ENCODE results near the gene LRP8. TPM values are rescaled to one million over a fixed set of nuclear protein-coding genes. Genes with fewer than 3 reads are reported as not detected.
A peak's percentile ranks its signal among the peaks of the same experiment; 100 is the strongest.

Gene LRP8
- total RNA-seq, 1 donor from 2014 or later: 4.4 TPM

DNA sequence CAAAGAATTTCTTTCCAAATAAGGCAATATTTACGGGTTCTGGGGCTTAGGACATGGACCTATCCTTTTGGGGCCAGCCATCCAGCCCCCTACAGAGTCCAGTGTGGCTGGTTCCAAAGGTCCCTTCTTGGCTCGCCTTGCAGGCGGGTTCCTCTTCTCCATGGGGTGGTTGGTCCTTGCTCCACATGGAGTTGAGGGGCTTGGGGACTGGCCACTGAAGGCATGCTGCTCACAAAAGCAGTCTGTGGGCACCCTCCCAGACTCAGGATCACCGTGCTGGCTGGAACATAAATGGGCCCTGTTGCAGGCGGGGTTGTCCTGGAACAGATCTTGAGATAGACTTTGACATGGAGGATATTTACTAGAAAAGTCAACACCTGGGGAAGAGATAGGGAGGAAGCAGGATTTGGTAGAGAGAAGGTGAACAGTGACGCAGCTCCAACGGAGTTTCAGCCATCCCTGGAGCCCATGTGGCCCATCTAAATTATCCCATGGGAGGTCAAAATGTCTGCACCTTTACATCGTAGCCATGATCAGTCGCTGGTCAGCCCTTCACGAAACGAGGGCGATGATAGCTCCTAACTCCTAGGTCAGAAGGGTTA, 39.1 kb upstream of the LRP8 start:
- Mint-ChIP-seq H3K27me3 (ENCODE audit: unreplicated experiment) (peaks cover 16% of the 10 kb centered on the region), H3K4me1 (ENCODE audit: unreplicated experiment) (no peaks in the 10 kb centered on the region), H3K4me3 (ENCODE audit: unreplicated experiment) (no peak overlapping the region), H3K27ac (ENCODE audit: unreplicated experiment) (no peak overlapping the region), H3K36me3 (ENCODE audit: unreplicated experiment) (no peaks in the 10 kb centered on the region), H3K9me3 (ENCODE audit: unreplicated experiment) (no peaks in the 10 kb centered on the region)
- TF ChIP-seq, protein P1, sequence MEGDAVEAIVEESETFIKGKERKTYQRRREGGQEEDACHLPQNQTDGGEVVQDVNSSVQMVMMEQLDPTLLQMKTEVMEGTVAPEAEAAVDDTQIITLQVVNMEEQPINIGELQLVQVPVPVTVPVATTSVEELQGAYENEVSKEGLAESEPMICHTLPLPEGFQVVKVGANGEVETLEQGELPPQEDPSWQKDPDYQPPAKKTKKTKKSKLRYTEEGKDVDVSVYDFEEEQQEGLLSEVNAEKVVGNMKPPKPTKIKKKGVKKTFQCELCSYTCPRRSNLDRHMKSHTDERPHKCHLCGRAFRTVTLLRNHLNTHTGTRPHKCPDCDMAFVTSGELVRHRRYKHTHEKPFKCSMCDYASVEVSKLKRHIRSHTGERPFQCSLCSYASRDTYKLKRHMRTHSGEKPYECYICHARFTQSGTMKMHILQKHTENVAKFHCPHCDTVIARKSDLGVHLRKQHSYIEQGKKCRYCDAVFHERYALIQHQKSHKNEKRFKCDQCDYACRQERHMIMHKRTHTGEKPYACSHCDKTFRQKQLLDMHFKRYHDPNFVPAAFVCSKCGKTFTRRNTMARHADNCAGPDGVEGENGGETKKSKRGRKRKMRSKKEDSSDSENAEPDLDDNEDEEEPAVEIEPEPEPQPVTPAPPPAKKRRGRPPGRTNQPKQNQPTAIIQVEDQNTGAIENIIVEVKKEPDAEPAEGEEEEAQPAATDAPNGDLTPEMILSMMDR (IDR thresholded peaks at IDR 0.05): no peak
- DNase-seq (ENCODE audit: extremely low spot score, unreplicated experiment): peak; percentile 70

DNA sequence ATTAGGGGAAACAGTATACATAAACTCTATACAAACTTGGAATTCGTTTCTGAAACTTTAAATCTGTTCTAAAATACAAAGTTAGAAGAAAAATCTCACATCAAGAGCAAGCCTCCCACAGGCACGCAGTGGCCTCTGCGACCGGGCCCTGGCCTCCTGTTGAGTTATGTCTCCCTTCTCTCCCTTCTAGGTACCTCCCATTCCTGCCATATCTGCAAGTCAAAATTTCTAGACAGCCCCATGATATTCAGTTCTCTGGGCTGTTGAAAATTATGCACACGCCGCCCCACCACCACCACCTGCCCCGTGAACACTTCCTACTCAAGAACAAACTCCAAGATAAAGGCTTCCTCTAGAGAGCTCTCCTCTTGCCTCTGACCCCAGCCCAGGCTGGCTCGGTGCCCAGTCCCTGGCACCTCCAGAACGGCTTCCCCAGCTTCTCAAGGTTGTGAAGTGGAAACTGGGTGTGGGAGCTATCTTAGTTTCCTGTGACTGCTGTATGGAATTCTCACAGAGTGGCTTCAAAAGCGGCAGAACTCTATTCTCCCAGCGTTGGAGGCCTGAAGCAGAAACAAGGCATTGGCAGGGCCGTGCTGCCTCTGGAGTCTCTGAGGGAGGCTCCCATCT, 37.7 kb upstream of the LRP8 start:
- no peaks in the 10 kb centered on the region for H3K4me1 Mint-ChIP-seq (ENCODE audit: unreplicated experiment)
- TF ChIP-seq, protein P1 (IDR thresholded peaks at IDR 0.05): no peak
- peak; percentile 74 for DNase-seq (ENCODE audit: extremely low spot score, unreplicated experiment)

DNA sequence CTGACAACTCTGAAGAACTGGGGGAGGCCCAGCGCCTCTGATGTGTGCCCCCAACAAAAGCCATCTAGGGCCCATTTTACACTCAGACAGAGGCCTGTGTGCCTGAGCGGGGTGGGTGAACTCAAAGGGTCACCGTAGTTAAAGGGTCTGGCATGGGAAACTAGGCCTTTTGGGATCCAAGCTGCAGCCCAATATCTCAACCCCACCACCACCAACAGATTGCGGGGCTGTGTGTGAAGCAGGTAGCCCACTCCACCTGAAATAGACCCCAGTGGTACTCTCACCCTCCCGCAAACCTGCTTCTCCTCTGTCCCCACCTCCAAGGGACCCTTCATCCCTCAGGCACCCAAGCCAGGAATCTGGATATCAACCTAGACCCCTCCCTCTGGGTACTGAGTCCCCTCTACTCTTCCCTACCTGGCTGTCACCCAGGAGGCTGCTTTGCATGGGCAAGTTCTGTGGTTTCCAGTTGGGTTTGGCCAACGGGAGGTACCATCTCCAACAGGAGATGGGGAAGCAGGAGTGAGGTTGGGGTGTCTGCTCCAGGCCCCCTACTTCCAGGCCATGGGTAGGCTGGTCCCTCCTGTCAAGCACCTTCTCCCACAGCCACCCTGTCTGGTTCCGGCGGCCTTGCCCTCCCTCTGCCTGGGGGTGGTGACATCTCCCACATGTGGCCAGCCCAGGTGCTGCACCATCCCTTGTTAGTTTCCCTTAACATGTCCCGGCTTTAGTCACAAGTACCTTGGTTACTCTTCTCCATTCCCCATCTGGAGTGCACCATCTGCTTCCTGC, 35.2 kb upstream of the LRP8 start:
- Mint-ChIP-seq H3K4me1 (ENCODE audit: unreplicated experiment) (no peaks in the 10 kb centered on the region), H3K36me3 (ENCODE audit: unreplicated experiment) (no peaks in the 10 kb centered on the region), H3K9me3 (ENCODE audit: unreplicated experiment) (no peaks in the 10 kb centered on the region), H3K4me3 (ENCODE audit: unreplicated experiment) (no peak overlapping the region), H3K27ac (ENCODE audit: unreplicated experiment) (no peak overlapping the region), H3K27me3 (ENCODE audit: unreplicated experiment) (peaks cover 31% of the 10 kb centered on the region)
- TF ChIP-seq, protein P1 (IDR thresholded peaks at IDR 0.05): no peak
- DNase-seq (ENCODE audit: extremely low spot score, unreplicated experiment): peak; percentile 78

More for the DNA sequence above, 37.7 kb upstream of the LRP8 start:
- Mint-ChIP-seq H3K36me3 (ENCODE audit: unreplicated experiment) (no peaks in the 10 kb centered on the region), H3K27me3 (ENCODE audit: unreplicated experiment) (peaks cover 16% of the 10 kb centered on the region), H3K4me3 (ENCODE audit: unreplicated experiment) (no peak overlapping the region), H3K9me3 (ENCODE audit: unreplicated experiment) (no peaks in the 10 kb centered on the region), H3K27ac (ENCODE audit: unreplicated experiment) (no peak overlapping the region)

DNA sequence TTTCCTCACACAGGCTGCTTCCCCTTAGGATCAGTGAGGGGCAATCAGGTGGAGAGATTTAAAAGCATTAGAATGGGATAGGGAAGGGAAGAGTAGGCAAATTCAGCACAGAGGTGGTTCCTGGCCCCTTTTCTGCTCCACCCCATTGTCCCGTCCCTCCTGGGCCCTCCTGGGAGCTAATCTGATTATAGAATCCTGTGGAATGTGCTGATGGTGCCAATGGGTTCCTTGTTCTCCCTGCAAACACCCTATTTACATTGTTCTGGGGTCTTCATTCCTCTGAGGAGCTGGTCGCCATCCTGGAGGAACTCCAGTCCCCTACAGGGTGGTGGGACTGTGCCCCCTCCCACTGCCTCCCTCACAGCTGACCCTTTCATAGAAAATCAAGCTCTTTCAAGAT, 34.4 kb upstream of the LRP8 start:
- peak; percentile 63 for DNase-seq (ENCODE audit: extremely low spot score, unreplicated experiment)
- no peaks in the 10 kb centered on the region for H3K9me3 Mint-ChIP-seq (ENCODE audit: unreplicated experiment)
- TF ChIP-seq, protein P1 (IDR thresholded peaks at IDR 0.05): no peak
- H3K27me3 Mint-ChIP-seq (ENCODE audit: unreplicated experiment): peaks cover 29% of the 10 kb centered on the region
- no peaks in the 10 kb centered on the region for H3K4me1 Mint-ChIP-seq (ENCODE audit: unreplicated experiment)
- H3K27ac Mint-ChIP-seq (ENCODE audit: unreplicated experiment): no peak overlapping the region
- no peak overlapping the region for H3K4me3 Mint-ChIP-seq (ENCODE audit: unreplicated experiment)
- H3K36me3 Mint-ChIP-seq (ENCODE audit: unreplicated experiment): no peaks in the 10 kb centered on the region

DNA sequence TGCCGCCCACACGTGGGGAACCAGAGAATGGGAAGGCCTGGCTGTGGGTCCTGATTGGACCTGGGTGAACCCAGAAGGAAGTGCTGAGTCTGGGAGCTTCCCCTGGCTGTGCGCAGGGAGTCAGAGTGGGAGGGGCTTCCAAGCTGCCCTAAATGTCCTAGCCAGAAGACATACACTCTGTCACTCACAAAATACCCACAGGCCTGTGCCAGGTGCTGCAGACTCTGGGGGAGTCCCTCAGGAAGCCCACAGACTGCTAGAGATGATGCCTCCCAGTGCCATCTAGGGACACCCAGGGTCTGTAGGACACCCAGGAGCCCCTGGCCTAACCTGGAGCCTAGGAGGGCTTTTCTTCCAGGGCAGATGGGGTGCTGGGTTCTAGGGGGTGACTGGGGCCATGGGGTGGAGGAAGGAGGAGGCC, 33.7 kb upstream of the LRP8 start:
- H3K4me1 Mint-ChIP-seq (ENCODE audit: unreplicated experiment): no peaks in the 10 kb centered on the region
- H3K27me3 Mint-ChIP-seq (ENCODE audit: unreplicated experiment): peaks cover 29% of the 10 kb centered on the region
- DNase-seq (ENCODE audit: extremely low spot score, unreplicated experiment): peak; percentile 75
- H3K4me3 Mint-ChIP-seq (ENCODE audit: unreplicated experiment): no peak overlapping the region
- peaks cover 5% of the 10 kb centered on the region for H3K9me3 Mint-ChIP-seq (ENCODE audit: unreplicated experiment)
- H3K27ac Mint-ChIP-seq (ENCODE audit: unreplicated experiment): no peak overlapping the region
- TF ChIP-seq, protein P1 (IDR thresholded peaks at IDR 0.05): no peak
- no peaks in the 10 kb centered on the region for H3K36me3 Mint-ChIP-seq (ENCODE audit: unreplicated experiment)

Data from osteocyte (in vitro differentiated cells).